Measurements from ENCODE around the gene ATG13.

Gene ATG13

GRCh38 chr11:46633291-46634217, 16.2 kb downstream of the ATG13 start:
- no peak overlapping the region for H3K4me3 ChIP-seq (replicated peaks; ENCODE audit: low read depth, low read length)
- no peak for DNase-seq (ENCODE audit: extremely low read depth, low read depth)
- no peak for TF ChIP-seq CTCF (IDR thresholded peaks at IDR 0.05; ENCODE audit: low read depth, low read length, missing control alignments)

- no peak for DNase-seq (ENCODE audit: extremely low read depth, low read depth)
- H3K4me3 ChIP-seq (replicated peaks; ENCODE audit: low read depth, low read length): no peak overlapping the region
- TF ChIP-seq CTCF (IDR thresholded peaks at IDR 0.05; ENCODE audit: low read depth, low read length, missing control alignments): no peak
Measured at GRCh38 chr11:46635557-46636139, 18.3 kb downstream of the ATG13 start.

DNA sequence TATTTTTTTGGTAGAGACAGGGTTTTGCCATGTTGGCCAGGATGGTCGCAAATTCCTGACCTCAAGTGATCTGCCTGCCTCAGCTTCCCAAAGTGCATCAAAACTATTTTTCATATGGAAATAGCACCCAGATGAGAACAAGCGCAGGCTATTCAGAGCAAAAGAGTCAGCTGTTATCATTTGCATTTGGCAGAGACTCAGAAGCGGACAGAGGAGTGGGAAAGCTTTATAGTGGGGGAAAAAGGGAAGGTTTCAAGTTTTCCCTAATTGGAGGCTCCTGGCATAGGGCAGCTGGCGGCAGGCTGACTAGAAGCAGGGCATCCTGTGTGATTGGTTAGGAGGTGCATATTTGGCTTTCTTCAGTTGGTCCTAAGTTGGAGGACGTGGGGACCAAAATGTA, 20.2 kb downstream of the ATG13 start:
- no peak for TF ChIP-seq CTCF (IDR thresholded peaks at IDR 0.05; ENCODE audit: low read depth, low read length, missing control alignments)
- no peak overlapping the region for H3K4me3 ChIP-seq (replicated peaks; ENCODE audit: low read depth, low read length)
- no peak for DNase-seq (ENCODE audit: extremely low read depth, low read depth)

DNA sequence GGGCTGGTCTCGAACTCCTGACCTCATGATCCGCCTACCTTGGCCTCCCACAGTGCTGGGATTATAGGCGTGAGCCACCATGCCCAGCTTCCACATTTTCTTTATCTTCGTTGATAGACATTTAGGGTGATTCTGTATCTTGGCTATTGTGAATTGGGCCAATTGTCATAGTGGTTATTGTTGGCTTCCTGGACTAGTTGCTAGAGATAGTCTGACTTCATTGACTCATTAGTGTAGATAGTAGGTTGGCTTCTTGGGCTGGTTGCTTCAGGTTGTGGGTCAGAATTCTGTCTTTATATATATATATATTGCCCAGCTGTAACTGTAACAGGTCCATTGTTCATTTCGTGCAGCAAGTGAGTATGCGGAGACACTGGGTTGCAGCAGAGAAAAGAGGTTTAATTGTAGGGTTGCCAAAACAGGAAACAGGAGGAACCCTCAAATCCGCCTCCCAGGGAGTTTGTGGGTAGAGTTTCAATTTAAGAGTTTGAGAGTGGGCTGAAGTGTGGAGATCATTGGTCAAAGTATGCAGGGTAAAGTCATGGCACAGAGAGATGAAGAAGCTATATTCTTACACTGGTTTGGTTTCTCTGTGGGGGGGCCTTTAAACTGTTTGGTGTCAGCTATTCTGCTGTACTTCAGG, 22.0 kb downstream of the ATG13 start:
- H3K4me3 ChIP-seq (replicated peaks; ENCODE audit: low read depth, low read length): no peak overlapping the region
- no peak for TF ChIP-seq CTCF (IDR thresholded peaks at IDR 0.05; ENCODE audit: low read depth, low read length, missing control alignments)
- DNase-seq (ENCODE audit: extremely low read depth, low read depth): no peak

GRCh38 chr11:46640036-46640788, 22.9 kb downstream of the ATG13 start:
- DNase-seq (ENCODE audit: extremely low read depth, low read depth): no peak
- TF ChIP-seq CTCF (IDR thresholded peaks at IDR 0.05; ENCODE audit: low read depth, low read length, missing control alignments): no peak
- H3K4me3 ChIP-seq (replicated peaks; ENCODE audit: low read depth, low read length): no peak overlapping the region

DNA sequence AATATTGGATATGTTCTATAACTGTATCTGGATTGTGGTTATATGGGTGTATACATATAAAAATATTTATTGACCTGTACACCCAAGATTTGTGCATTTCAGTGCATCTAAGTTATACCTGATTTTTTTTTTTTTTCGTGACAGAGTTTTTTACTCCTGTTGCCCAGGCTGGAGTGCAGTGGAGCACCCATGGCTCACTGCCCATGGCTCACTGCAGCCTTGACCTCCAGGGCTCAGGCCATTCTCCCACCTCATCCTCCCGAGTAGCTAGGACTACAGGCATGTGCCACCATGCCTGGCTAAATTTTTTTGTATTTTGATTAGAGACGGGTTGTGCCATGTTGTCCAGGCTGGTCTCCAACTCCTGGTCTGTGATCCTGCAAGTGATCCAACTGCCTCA, 24.3 kb downstream of the ATG13 start:
- no peak for TF ChIP-seq CTCF (IDR thresholded peaks at IDR 0.05; ENCODE audit: low read depth, low read length, missing control alignments)
- no peak for DNase-seq (ENCODE audit: extremely low read depth, low read depth)
- no peak overlapping the region for H3K4me3 ChIP-seq (replicated peaks; ENCODE audit: low read depth, low read length)

All from HFF-Myc (cell line).